Right lobe of liver (tissue), 4 donors: ENCODE results near the gene ENO3.

Source experiments
- CTCF ChIP-seq, 4 donors: fragments of 200-600 bp in 3 of 4; fragments of 450-650 bp in 1 of 4; IDR thresholded peaks; one replicate each; pipeline versions ENCODE4 v1.5.1 to v1.8.0; 2016 to 2022; ENCODE audit warnings: antibody characterized with exemption in 4 of 4, mild to moderate bottlenecking in 2 of 4
- POLR2A ChIP-seq: fragments of 450-650 bp; IDR thresholded peaks from one replicate; pipeline ENCODE4 v1.6.1; 2017; ENCODE audit warnings: antibody characterized with exemption, mild to moderate bottlenecking
- donor health status: DM: no; HTN: no; CAD: no.
- donor health status: DM: no; HTN: no; CAD: no.
- donor health status: DM: no; HTN: yes; CAD: no.

DNA sequence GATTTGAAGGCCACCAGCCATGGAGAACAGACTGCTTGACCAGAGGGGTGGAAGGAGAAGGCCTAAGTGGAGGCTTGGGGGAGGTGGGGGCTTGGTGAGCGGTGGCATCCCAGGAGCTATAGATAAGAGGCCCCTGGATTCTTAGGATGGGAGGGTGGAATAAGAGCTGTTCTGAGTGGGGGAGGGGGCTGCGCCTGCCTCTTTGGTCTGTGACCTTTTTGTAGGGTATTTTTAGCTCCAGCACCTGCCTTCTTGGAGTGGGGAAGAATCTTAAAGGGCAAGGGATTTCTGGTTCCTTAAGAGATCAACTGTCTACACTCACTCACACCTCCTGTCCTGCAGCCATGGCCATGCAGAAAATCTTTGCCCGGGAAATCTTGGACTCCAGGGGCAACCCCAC is 567 bp downstream of the ENO3 start:
- no peak for TF ChIP-seq POLR2A
- TF ChIP-seq CTCF (IDR thresholded peaks at IDR 0.05) = no peak
